Kidney (tissue), 22 donors: Measurements from ENCODE around the gene CXCL13. TPM values are rescaled to one million over a fixed set of nuclear protein-coding genes. Genes with fewer than 3 reads are reported as not detected.
"Not testable (repeated sequence)": the region's sequence is repeated elsewhere in the genome, so short reads cannot be mapped to it uniquely, and the experiment has no call there.

Source experiments
- DNase-seq, 5 donors: peaks; one replicate each; pipeline ENCODE4 v3.0.0-alpha.2; 2013 to 2020
- FAIRE-seq: peaks from 2 replicates; lab custom pipeline; 2012; peaks lifted over from hg19 to GRCh38; lab: Jason Lieb, UNC
- H3K27ac ChIP-seq, 2 donors: one replicate each; pipeline ENCODE4 v1.7.0; 2013; ENCODE audit warnings: low read depth in 2 of 2, low read length in 2 of 2, inconsistent platforms in 1 of 2
- H3K27me3 ChIP-seq: one replicate; pipeline ENCODE4 v1.7.1; 2013; ENCODE audit warnings: low read length, inconsistent platforms; ENCODE audit not compliant: control insufficient read depth, insufficient read depth
- H3K36me3 ChIP-seq, 3 donors: one replicate each; pipeline versions ENCODE4 v1.7.0 to v1.7.1; 2013; ENCODE audit warnings: low read length in 3 of 3, control low read depth in 1 of 3, inconsistent platforms in 1 of 3; ENCODE audit not compliant: insufficient read depth in 3 of 3, control insufficient read depth in 2 of 3
- H3K4me1 ChIP-seq, 3 donors: one replicate each; pipeline versions ENCODE4 v1.7.0 to v1.7.1; 2013; ENCODE audit warnings: low read length in 3 of 3, inconsistent platforms in 1 of 3, low read depth in 1 of 3; ENCODE audit not compliant: control insufficient read depth in 2 of 3, insufficient read depth in 2 of 3
- H3K4me3 ChIP-seq, 3 donors: one replicate each; pipeline versions ENCODE4 v1.7.0 to v1.8.1; 2013; ENCODE audit warnings: low read length in 3 of 3, control low read depth in 1 of 3, inconsistent platforms in 1 of 3
- H3K9ac ChIP-seq, 3 donors: one replicate each; pipeline versions ENCODE4 v1.7.0 to v1.7.1; 2013; ENCODE audit warnings: low read length in 3 of 3, control low read depth in 1 of 3, inconsistent platforms in 1 of 3
- H3K9me3 ChIP-seq, 3 donors: one replicate each; pipeline versions ENCODE4 v1.7.0 to v1.7.1; 2013; ENCODE audit warnings: low read length in 3 of 3, control low read depth in 1 of 3, inconsistent platforms in 1 of 3; ENCODE audit not compliant: control insufficient read depth in 2 of 3, insufficient read depth in 1 of 3
- intact Hi-C: fragments of 100-400 bp; cut with DNase I; formaldehyde crosslinking; loops from one replicate; pipeline ENCODE4 v1.11.1; 2022
- long read RNA-seq, 10 donors: library from polyadenylated mRNA in 1 of 10; unstranded in 1 of 10; transcript quantifications; one replicate each; pipeline ENCODE4 v2.0.0 and lab custom pipeline, GENCODE V29; 2021 to 2026
- polyA plus RNA-seq: library from polyadenylated mRNA; stranded (reverse); fragments of 350-450 nt; fragmentation: Illumina TruSeq; extraction: RNeasy Lipid Tissue Mini Kit (QIAGEN cat#74804); gene quantifications from one replicate; pipeline ENCODE4 v1.2.3, GENCODE V29; 2014; ENCODE audit warnings: low read depth, low replicate concordance; ENCODE audit not compliant: insufficient read depth
- total RNA-seq: library from RNA; stranded (reverse); fragmentation: NEBNext Ultra II Directional; extraction: Animal tissue kit (Norgen Biotek cat#: 25700); gene quantifications from one replicate; pipeline ENCODE4 v1.2.1, GENCODE V29; 2021
- TF ChIP-seq, protein P1 (sequence below): IDR thresholded peaks from 3 replicates; pipeline ENCODE4 v1.5.1; 2012; ENCODE audit warnings: mild to moderate bottlenecking, moderate library complexity, borderline replicate concordance; ENCODE audit not compliant: insufficient read depth; ENCODE audit errors: extremely low read depth
- donor health status: control.
- donor health status: control.
- donor health status: control.
- donor health status: control.
- donor health status: control.
- donor health status: DM: yes; HTN: yes; CAD: no.
- donor health status: Normal renal cell carcinoma (clear cell type).

The CXCL13 gene, protein sequence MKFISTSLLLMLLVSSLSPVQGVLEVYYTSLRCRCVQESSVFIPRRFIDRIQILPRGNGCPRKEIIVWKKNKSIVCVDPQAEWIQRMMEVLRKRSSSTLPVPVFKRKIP
- total RNA-seq = 6.5 TPM
- polyA plus RNA-seq = not detected
- long read RNA-seq, donor 1 = 0 reads
- long read RNA-seq, donor 2 = 0 reads
- long read RNA-seq, donor 3 = 0 reads
- long read RNA-seq, donor 4 = 0 reads
- long read RNA-seq, donor 5 = 0 reads
- long read RNA-seq, donor 6 = 0 reads
- long read RNA-seq, donor 7 = 0 reads
- long read RNA-seq, donor 8 = 0 reads
- long read RNA-seq, donor 9 = 0 reads
- long read RNA-seq, donor 10 = 0 reads

DNA sequence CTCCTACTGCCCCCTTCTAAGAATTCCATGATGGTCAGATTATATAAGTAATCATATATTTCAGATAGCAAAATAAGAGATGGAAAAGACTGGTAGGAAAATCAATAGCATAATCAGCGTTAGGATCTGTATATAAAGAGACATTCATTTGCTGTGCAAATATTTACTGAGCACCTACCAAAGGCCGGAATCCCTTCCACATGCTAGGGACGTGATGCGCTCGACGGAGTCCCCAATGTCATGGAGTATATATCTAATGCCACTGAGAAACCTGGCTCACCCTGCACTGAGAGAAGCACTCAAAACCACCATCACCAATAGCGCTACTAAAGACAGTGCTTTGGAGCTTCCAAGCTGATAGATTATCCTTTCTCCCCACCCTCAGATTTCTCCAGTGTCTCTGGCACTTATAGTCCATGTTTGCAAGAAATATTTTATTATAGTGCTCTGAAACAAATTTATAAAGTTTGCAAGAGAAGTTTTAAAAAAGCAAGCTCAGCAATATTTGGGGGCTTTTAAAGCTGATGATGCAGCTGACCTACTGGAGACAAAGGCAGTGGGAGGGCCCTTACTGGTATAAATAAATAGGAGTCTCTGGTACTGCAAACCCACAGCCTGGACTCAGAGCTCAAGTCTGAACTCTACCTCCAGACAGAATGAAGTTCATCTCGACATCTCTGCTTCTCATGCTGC, at the start of gene CXCL13:
CXCL13 (plus strand) TSS at position 611 of the 693 bp plus-strand sequence; CDS start at position 657, 46 bp downstream.
- Histone ChIP-seq H3K9me3 (no peaks in the 10 kb centered on the region), H3K27ac (no peak within 1 kb of the TSS), H3K36me3 (no peaks in the 10 kb centered on the region), H3K4me3 (no peak within 1 kb of the TSS), H3K4me1 (no peaks in the 10 kb centered on the region), H3K27me3 (no peaks in the 10 kb centered on the region), H3K9ac (no peak within 1 kb of the TSS)
- no peak for FAIRE-seq
- intact Hi-C loops = loop anchor here (10.0 kb wide), 1 partner anchor 221 kb away; no protein-coding TSS in a partner anchor
- DNase-seq = no peak
- TF ChIP-seq, protein P1, sequence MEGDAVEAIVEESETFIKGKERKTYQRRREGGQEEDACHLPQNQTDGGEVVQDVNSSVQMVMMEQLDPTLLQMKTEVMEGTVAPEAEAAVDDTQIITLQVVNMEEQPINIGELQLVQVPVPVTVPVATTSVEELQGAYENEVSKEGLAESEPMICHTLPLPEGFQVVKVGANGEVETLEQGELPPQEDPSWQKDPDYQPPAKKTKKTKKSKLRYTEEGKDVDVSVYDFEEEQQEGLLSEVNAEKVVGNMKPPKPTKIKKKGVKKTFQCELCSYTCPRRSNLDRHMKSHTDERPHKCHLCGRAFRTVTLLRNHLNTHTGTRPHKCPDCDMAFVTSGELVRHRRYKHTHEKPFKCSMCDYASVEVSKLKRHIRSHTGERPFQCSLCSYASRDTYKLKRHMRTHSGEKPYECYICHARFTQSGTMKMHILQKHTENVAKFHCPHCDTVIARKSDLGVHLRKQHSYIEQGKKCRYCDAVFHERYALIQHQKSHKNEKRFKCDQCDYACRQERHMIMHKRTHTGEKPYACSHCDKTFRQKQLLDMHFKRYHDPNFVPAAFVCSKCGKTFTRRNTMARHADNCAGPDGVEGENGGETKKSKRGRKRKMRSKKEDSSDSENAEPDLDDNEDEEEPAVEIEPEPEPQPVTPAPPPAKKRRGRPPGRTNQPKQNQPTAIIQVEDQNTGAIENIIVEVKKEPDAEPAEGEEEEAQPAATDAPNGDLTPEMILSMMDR = no peak

DNA sequence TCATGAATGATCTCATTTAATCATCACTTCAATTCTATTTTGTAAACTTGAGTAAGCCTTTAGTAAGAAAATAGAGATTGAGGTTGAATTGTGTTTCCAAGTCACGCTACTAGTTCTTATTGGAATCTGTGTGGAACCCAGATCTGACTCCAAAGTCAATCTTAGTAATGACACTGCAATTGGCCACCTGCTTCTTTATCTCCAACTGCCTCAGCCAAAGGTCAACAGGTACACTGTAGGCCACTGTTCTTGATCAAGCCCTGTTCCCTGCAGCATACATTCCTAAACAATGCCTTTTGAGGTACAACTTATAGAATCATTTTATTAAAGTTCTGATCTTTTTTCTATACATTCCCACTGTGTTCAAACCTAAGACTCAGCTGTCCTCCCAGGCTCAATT, 45.5 kb upstream of the CXCL13 start:
- H3K4me1 ChIP-seq = no peaks in the 10 kb centered on the region
- intact Hi-C loops = no loop called here
- H3K27me3 ChIP-seq = no peaks in the 10 kb centered on the region
- H3K27ac ChIP-seq = no peak overlapping the region
- no peak for DNase-seq
- peaks cover 0 to 4% (median 0%) of the 10 kb centered on the region in 3 donors for H3K9me3 ChIP-seq
- H3K4me3 ChIP-seq = no peak overlapping the region
- H3K9ac ChIP-seq = no peak overlapping the region
- FAIRE-seq = no peak
- TF ChIP-seq, protein P1 = no peak
- H3K36me3 ChIP-seq = no peaks in the 10 kb centered on the region

DNA sequence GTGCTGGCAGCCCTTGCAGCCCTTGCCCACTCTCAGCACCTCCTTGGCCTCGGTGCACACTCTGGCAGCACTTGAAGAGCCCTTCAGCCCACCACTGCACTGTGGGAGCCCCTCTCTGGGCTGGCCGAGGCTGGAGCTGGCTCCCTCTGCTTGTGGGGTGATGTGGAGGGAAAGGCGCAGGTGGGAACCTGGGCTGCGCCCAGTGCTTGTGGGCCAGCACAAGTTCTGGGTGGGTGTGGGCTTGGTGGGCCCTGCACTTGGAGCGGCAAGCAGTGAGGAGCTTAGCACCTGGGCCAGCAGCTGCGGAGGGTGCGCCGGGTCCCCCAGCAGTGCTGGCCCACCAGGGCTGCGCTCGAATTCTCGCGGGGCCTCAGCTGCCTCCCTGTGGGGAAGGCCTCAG, 43.9 kb upstream of the CXCL13 start:
- H3K4me3 ChIP-seq, DNase-seq, FAIRE-seq, H3K9ac ChIP-seq, H3K9me3 ChIP-seq, H3K36me3 ChIP-seq, H3K27me3 ChIP-seq, H3K27ac ChIP-seq, H3K4me1 ChIP-seq, intact Hi-C loops: not testable (repeated sequence)

DNA sequence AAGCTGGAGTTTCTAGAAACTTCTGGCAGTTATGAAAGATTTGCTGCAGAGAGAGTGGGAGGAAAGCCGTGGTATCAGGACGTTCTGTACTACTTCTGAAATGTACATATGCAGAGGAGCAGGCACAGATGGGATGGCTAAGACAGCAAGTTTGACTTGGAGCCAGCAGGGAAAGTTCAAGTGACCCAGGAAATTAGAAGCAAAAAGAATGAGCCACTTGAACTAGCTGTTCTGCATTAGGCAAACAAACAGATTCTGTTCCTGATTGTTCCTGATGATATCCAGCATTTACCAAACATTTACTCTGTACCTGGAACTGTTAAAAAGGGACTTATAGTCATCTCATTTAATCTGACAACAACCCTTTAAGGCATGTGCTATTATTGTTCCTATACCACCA, 41.4 kb upstream of the CXCL13 start:
- no peak overlapping the region for H3K27ac ChIP-seq
- intact Hi-C loops = no loop called here

More for the DNA sequence above, 41.4 kb upstream of the CXCL13 start:
- peak in 3 of 5 donors; percentile 9 to 40 (median 35) for DNase-seq
- Histone ChIP-seq H3K27me3 (no peaks in the 10 kb centered on the region), H3K9ac (no peak overlapping the region), H3K4me1 (no peaks in the 10 kb centered on the region), H3K4me3 (no peak overlapping the region), H3K9me3 (no peaks in the 10 kb centered on the region), H3K36me3 (no peaks in the 10 kb centered on the region)
- no peak for FAIRE-seq
- TF ChIP-seq, protein P1 = no peak
